Transverse colon (tissue), 4 donors: ENCODE results near the gene FAM50B. TPM values are rescaled to one million over a fixed set of nuclear protein-coding genes. Genes with fewer than 3 reads are reported as not detected.

Experiments
- DNase-seq: peaks from one replicate; pipeline ENCODE4 v3.0.0-alpha.2; 2019
- H3K27ac ChIP-seq, 4 donors: fragments of 200-600 bp; sonication (generic); 2 replicates each; pipeline ENCODE4 v1.5.1; 2016 to 2018; ENCODE audit warnings: inconsistent platforms in 4 of 4
- H3K27me3 ChIP-seq: fragments of 200-600 bp; sonication (generic); 2 replicates; pipeline ENCODE4 v1.5.1; 2017; ENCODE audit warnings: inconsistent platforms
- H3K36me3 ChIP-seq, 4 donors: fragments of 200-600 bp; sonication (generic); 2 replicates each; pipeline ENCODE4 v1.5.1; 2017 to 2019; ENCODE audit warnings: inconsistent platforms in 4 of 4
- H3K4me1 ChIP-seq, 4 donors: fragments of 200-600 bp; sonication (generic); 2 replicates each; pipeline ENCODE4 v1.5.1; 2017 to 2020; ENCODE audit warnings: inconsistent platforms in 4 of 4
- H3K4me3 ChIP-seq, 4 donors: fragments of 200-600 bp; sonication (generic); 1 replicate in 1 of 4; 2 replicates in 3 of 4; pipeline versions ENCODE4 v1.5.1 to v1.6.1; 2017 to 2019; ENCODE audit warnings: inconsistent platforms in 4 of 4
- H3K9me3 ChIP-seq, 2 donors: fragments of 200-600 bp; sonication (generic); 2 replicates each; pipeline ENCODE4 v1.5.1; 2017 to 2019; ENCODE audit warnings: inconsistent platforms in 2 of 2
- CTCF ChIP-seq, 5 experiments: fragments of 200-600 bp in 3 of 5; fragments of 450-650 bp in 2 of 5; sonication (generic) in 3 of 5; IDR thresholded peaks; 1 replicate in 2 of 5; 2 replicates in 3 of 5; pipeline ENCODE4 v1.5.1; 2016 to 2017; ENCODE audit warnings: antibody characterized with exemption in 5 of 5, inconsistent platforms in 3 of 5, mild to moderate bottlenecking in 2 of 5, moderate library complexity in 1 of 5
- EP300 ChIP-seq: sonication (generic); formaldehyde crosslinking; IDR thresholded peaks from one replicate; pipeline ENCODE4 v1.6.1; 2017; ENCODE audit warnings: antibody characterized with exemption, low read depth
- POLR2A ChIP-seq: fragments of 450-650 bp; IDR thresholded peaks from one replicate; pipeline ENCODE4 v1.6.1; 2016; ENCODE audit warnings: antibody characterized with exemption, mild to moderate bottlenecking, moderate library complexity
- POLR2AphosphoS5 ChIP-seq, 3 donors: sonication (generic); formaldehyde crosslinking; IDR thresholded peaks; one replicate each; pipeline ENCODE4 v1.6.1; 2016; ENCODE audit warnings: antibody characterized with exemption in 3 of 3
- WGBS, 2 donors: methylation state at CpG; one replicate each; pipeline ENCODE4 v1.1.5; 2018; ENCODE audit warnings: low coverage in 1 of 2; 5-methylcytosine and 5-hydroxymethylcytosine counted together
- in situ Hi-C, 4 donors: fragments of 200-750 bp; cut with MboI; loops; one replicate each; pipeline versions ENCODE4 v1.15.0 to v1.15.1; 2017; ENCODE audit warnings: low sequenced_read_pairs in 3 of 4, low pct_ligation_motif_present in 1 of 4, low pct_unique_long_range_greater_than_20kb in 1 of 4
- intact Hi-C: fragments of 100-400 bp; cut with DNase I; formaldehyde crosslinking; loops from one replicate; pipeline ENCODE4 v1.15.1; 2023; ENCODE audit warnings: low total_unique reads
- total RNA-seq, 4 donors: library from RNA; depleted of rRNA; stranded (reverse); fragments of >200 nt; gene quantifications; one replicate each; pipeline ENCODE4 v1.1.0, GENCODE V29; 2016

FAM50B gene
- total RNA-seq, 4 donors from 2014 or later: 3.4 to 6.4 (median 5.2) TPM; not detected in 1

GRCh38 chr6:3843379-3844096, 5.6 kb upstream of the FAM50B start:
- 73 to 85% methylated on average over 7 to 9 of the region's 9 CpGs for WGBS, 2 donors
- no peak for DNase-seq
- TF ChIP-seq EP300 (no peak), POLR2AphosphoS5 (IDR thresholded peaks at IDR 0.05) (no peak), POLR2A (no peak), CTCF (IDR thresholded peaks at IDR 0.05) (no peak)
- no peaks in the 10 kb centered on the region for H3K36me3 ChIP-seq
- H3K27ac ChIP-seq: peak overlapping the region in 2 of 4 donors; percentile 8 to 38
- H3K4me1 ChIP-seq: peaks cover 0 to 5% (median 0%) of the 10 kb centered on the region in 4 donors
- no peak overlapping the region for H3K4me3 ChIP-seq
- intact Hi-C loops (no loop called here), in situ Hi-C loops (no loop called here)
- H3K27me3 ChIP-seq: no peaks in the 10 kb centered on the region
- no peaks in the 10 kb centered on the region for H3K9me3 ChIP-seq

- Histone ChIP-seq H3K36me3 (no peaks in the 10 kb centered on the region), H3K27ac (peak overlapping the region in 1 of 4 donors; percentile 38), H3K4me1 (peaks cover 0 to 5% (median 0%) of the 10 kb centered on the region in 4 donors), H3K27me3 (no peaks in the 10 kb centered on the region), H3K9me3 (no peaks in the 10 kb centered on the region), H3K4me3 (no peak overlapping the region)
- no peak for DNase-seq
- TF ChIP-seq EP300 (no peak), POLR2AphosphoS5 (IDR thresholded peaks at IDR 0.05) (no peak), POLR2A (no peak), CTCF (IDR thresholded peaks at IDR 0.05) (no peak)
- in situ Hi-C loops (no loop called here), intact Hi-C loops (no loop called here)
- 71 to 86% methylated on average over 5 of the region's 5 CpGs for WGBS, 2 donors
Observed at GRCh38 chr6:3844097-3844463, 5.1 kb upstream of the FAM50B start.

- Histone ChIP-seq H3K9me3 (no peaks in the 10 kb centered on the region), H3K27me3 (no peaks in the 10 kb centered on the region), H3K4me3 (no peak overlapping the region), H3K27ac (peak overlapping the region in 1 of 4 donors; percentile 27), H3K4me1 (peaks cover 0 to 5% (median 1%) of the 10 kb centered on the region in 4 donors), H3K36me3 (no peaks in the 10 kb centered on the region)
- WGBS, 2 donors: 53 to 56% methylated on average over 3 of the region's 3 CpGs
- intact Hi-C loops (no loop called here), in situ Hi-C loops (no loop called here)
- no peak for DNase-seq
- no peak for TF ChIP-seq EP300
- no peak for TF ChIP-seq POLR2AphosphoS5 (IDR thresholded peaks at IDR 0.05)
- TF ChIP-seq CTCF (IDR thresholded peaks at IDR 0.05): no peak
- TF ChIP-seq POLR2A: no peak
Observed at GRCh38 chr6:3847521-3847920, 1.7 kb upstream of the FAM50B start.

GRCh38 chr6:3848380-3848779, 793 bp upstream of the FAM50B start:
- Histone ChIP-seq H3K4me3 (peak overlapping the region in 2 of 4 donors; percentile 28 to 42), H3K4me1 (peaks cover 0 to 5% (median 1%) of the 10 kb centered on the region in 4 donors), H3K9me3 (no peaks in the 10 kb centered on the region), H3K36me3 (no peaks in the 10 kb centered on the region), H3K27ac (peak overlapping the region; percentile 43 to 74 (median 70)), H3K27me3 (no peaks in the 10 kb centered on the region)
- intact Hi-C loops (no loop called here), in situ Hi-C loops (no loop called here)
- TF ChIP-seq POLR2A (no peak), EP300 (no peak), POLR2AphosphoS5 (IDR thresholded peaks at IDR 0.05) (no peak), CTCF (IDR thresholded peaks at IDR 0.05) (no peak)
- 89 to 100% methylated on average over 3 to 9 of the region's 9 CpGs for WGBS, 2 donors
- DNase-seq: no peak
